Heart left ventricle (tissue), 16 donors: ENCODE data around the gene SUN1. TPM values are rescaled to one million over a fixed set of nuclear protein-coding genes. Genes with fewer than 3 reads are reported as not detected.
"Not testable (repeated sequence)": the region's sequence is repeated elsewhere in the genome, so short reads cannot be mapped to it uniquely, and the experiment has no call there.

ENCODE experiments used
- ATAC-seq, 4 donors: fragments of 200-7000 bp; cut with Tn5 transposase; one replicate each; pipeline ENCODE4 v1.9.1; 2020 to 2022; ENCODE audit warnings: moderate library complexity in 4 of 4, mild to moderate bottlenecking in 3 of 4, moderate number of reproducible peaks in 1 of 4
- DNase-seq, 5 donors: peaks; one replicate each; pipeline ENCODE4 v3.0.0-alpha.2; 2020
- H3K27ac ChIP-seq, 12 donors: fragments of 200-600 bp; sonication (generic) in 4 of 12; one replicate each; pipeline versions ENCODE4 v1.5.0 to v1.8.0; 2016 to 2022; ENCODE audit warnings: mild to moderate bottlenecking in 2 of 12
- H3K27me3 ChIP-seq, 9 donors: fragments of 200-600 bp; sonication (generic) in 2 of 9; one replicate each; pipeline versions ENCODE4 v1.5.1 to v1.8.0; 2016 to 2022; ENCODE audit warnings: mild to moderate bottlenecking in 3 of 9
- H3K36me3 ChIP-seq, 9 donors: fragments of 200-600 bp; sonication (generic) in 2 of 9; one replicate each; pipeline versions ENCODE4 v1.5.0 to v1.8.0; 2018 to 2022; ENCODE audit warnings: mild to moderate bottlenecking in 2 of 9
- H3K4me1 ChIP-seq, 12 donors: fragments of 200-600 bp; sonication (generic) in 4 of 12; one replicate each; pipeline versions ENCODE4 v1.5.0 to v1.8.0; 2016 to 2022; ENCODE audit warnings: mild to moderate bottlenecking in 3 of 12
- H3K4me3 ChIP-seq, 12 donors: fragments of 200-600 bp; sonication (generic) in 4 of 12; one replicate each; pipeline versions ENCODE4 v1.5.0 to v1.8.0; 2017 to 2022; ENCODE audit warnings: mild to moderate bottlenecking in 9 of 12, moderate library complexity in 4 of 12
- H3K9me3 ChIP-seq, 12 donors: fragments of 200-600 bp; sonication (generic) in 4 of 12; one replicate each; pipeline versions ENCODE4 v1.5.0 to v1.8.0; 2016 to 2022; ENCODE audit warnings: mild to moderate bottlenecking in 1 of 12
- CTCF ChIP-seq, 12 donors: fragments of 200-600 bp; sonication (generic) in 4 of 12; IDR thresholded peaks; one replicate each; pipeline versions ENCODE4 v1.5.0 to v1.8.0; 2018 to 2022; ENCODE audit warnings: antibody characterized with exemption in 12 of 12, mild to moderate bottlenecking in 5 of 12
- POLR2A ChIP-seq, 2 donors: fragments of 450-650 bp; IDR thresholded peaks; one replicate each; pipeline ENCODE4 v1.6.1; 2017; ENCODE audit warnings: antibody characterized with exemption in 2 of 2, mild to moderate bottlenecking in 2 of 2, moderate library complexity in 2 of 2
- WGBS, 4 donors: extraction: QIAGEN DNeasy Blood & Tissue Kit in 2 of 4; methylation state at CpG; one replicate each; pipeline versions ENCODE4 v1.1.5 to v1.1.7; 2013 to 2018; 5-methylcytosine and 5-hydroxymethylcytosine counted together
- intact Hi-C, 10 donors: fragments of 100-400 bp; cut with DNase I; formaldehyde crosslinking; loops; one replicate each; pipeline versions ENCODE4 v1.11.1 to v1.14.2; 2022
- polyA plus RNA-seq, 2 donors: library from polyadenylated mRNA; stranded (reverse); fragments of 200-250 nt; gene quantifications; one replicate each; pipeline ENCODE4 v1.2.3, GENCODE V29; 2013
- total RNA-seq, 9 donors: library from RNA; depleted of rRNA in 2 of 9; stranded (reverse); fragments of >200 nt in 2 of 9; fragmentation: NEBNext Ultra II Directional in 3 of 9; extraction: Animal tissue kit (Norgen Biotek cat#: 25700) in 3 of 9; gene quantifications; one replicate each; pipeline versions ENCODE4 v1.1.0 to v1.2.4, GENCODE V29; 2016 to 2023
- donor health status: ischemic (EF 13 %, LVEDD 7.1; RV severe dilation, severe dysfunction).
- donor health status: healthy with polysubstance abuse.
- donor health status: DM: no; HTN: yes; CAD: no.
- donor health status: DM: no; HTN: no; CAD: no.
- donor health status: ischemic (EF 25% LVEDD 6.9; RV normal size, moderate dysfunction).
- donor health status: ischemic (EF 25% LVEDD 5.7; RV mildly dilated, moderate dysfunction).
- donor health status: healthy.
- donor health status: DM: yes; HTN: yes; CAD: no.
- donor health status: ischemic (EF 35%, LVEDD 5.7; RV mildly dilated, moderate dysfunction).
- donor health status: nonischemic (EF 11% LVEDD 7.7; RV severe dilation, severe dysfunction).
- donor health status: DM: yes; HTN: yes; CAD: no.
- donor health status: PGD.
- donor health status: ischemic (EF 29% LVEDD 5.4; RV normal size, mild dysfunction).
- donor health status: nonischemic (EF 23%, LVEDD 6.1; RV moderate dilation, normal function).

Gene SUN1
- total and polyA plus RNA-seq, 11 donors = 111 to 203 (median 151) TPM

GRCh38 chr7:908159-908581 is 75.9 kb downstream of the SUN1 start:
- H3K4me3 ChIP-seq = no peak overlapping the region
- H3K27me3 ChIP-seq = peaks cover 0 to 18% (median 3%) of the 10 kb centered on the region in 9 donors
- intact Hi-C loops = loop anchor here in 3 of 10 donors (2.0 to 10.0 kb wide), 6 partner anchors 44 to 267 kb away; partner anchors contain the start of gene ADAP1 (in 2 of the 3)
- no peaks in the 10 kb centered on the region for H3K36me3 ChIP-seq
- peak in 1 of 4 donors; percentile 1 for ATAC-seq
- peak overlapping the region in 3 of 12 donors; percentile 45 to 81 (median 73) for H3K27ac ChIP-seq
- peaks cover 0 to 29% (median 4%) of the 10 kb centered on the region in 12 donors for H3K4me1 ChIP-seq
- WGBS, 4 donors = 83 to 100% (median 88%) methylated on average over 5 to 12 of the region's 12 CpGs
- TF ChIP-seq CTCF (IDR thresholded peaks at IDR 0.05) = no peak
- no peaks in the 10 kb centered on the region for H3K9me3 ChIP-seq
- DNase-seq = no peak

- Histone ChIP-seq H3K4me3 (peak overlapping the region in 9 of 12 donors; percentile 27 to 54 (median 40)), H3K27me3 (peaks cover 0 to 14% (median under 1%) of the 10 kb centered on the region in 9 donors), H3K4me1 (peaks cover 0 to 29% (median 4%) of the 10 kb centered on the region in 12 donors), H3K27ac (peak overlapping the region in 5 of 12 donors; percentile 21 to 81 (median 45))
- ATAC-seq (peak in 3 of 4 donors; percentile 78 to 90 (median 79)), DNase-seq (peak; percentile 53 to 87 (median 76))
- TF ChIP-seq CTCF (IDR thresholded peaks at IDR 0.05) = peak; percentile 55 to 82 (median 72)
- not testable (repeated sequence) for H3K36me3 ChIP-seq, H3K9me3 ChIP-seq
- WGBS, 4 donors = 18 to 45% (median 20%) methylated on average over 21 to 66 of the region's 73 CpGs
- intact Hi-C loops = loop anchor here in 3 of 10 donors (2.0 to 10.0 kb wide), 6 partner anchors 44 to 266 kb away; partner anchors contain the start of gene ADAP1 (in 2 of the 3)
Observed at GRCh38 chr7:908591-909357, 76.5 kb downstream of the SUN1 start.

- intact Hi-C loops = loop anchor here in 4 of 10 donors (2.0 to 10.0 kb wide), 7 partner anchors 38 to 265 kb away; partner anchors contain the start of gene ADAP1 (in 2 of the 4)
- peak overlapping the region in 5 of 12 donors; percentile 32 to 81 (median 34) for H3K27ac ChIP-seq
- peak overlapping the region in 10 of 12 donors; percentile 8 to 54 (median 36) for H3K4me3 ChIP-seq
- peaks cover 0 to 29% (median 3%) of the 10 kb centered on the region in 12 donors for H3K4me1 ChIP-seq
- TF ChIP-seq POLR2A (IDR thresholded peaks at IDR 0.05) (no peak), CTCF (IDR thresholded peaks at IDR 0.05) (no peak)
- 30 to 72% (median 46%) methylated on average over 44 to 57 of the region's 58 CpGs for WGBS, 4 donors
- H3K27me3 ChIP-seq = peaks cover 0 to 5% (median 0%) of the 10 kb centered on the region in 9 donors
- no peaks in the 10 kb centered on the region for H3K9me3 ChIP-seq
- DNase-seq = peak; percentile 72 to 88 (median 78)
- H3K36me3 ChIP-seq = no peaks in the 10 kb centered on the region
- ATAC-seq = peak; percentile 40 to 81 (median 70)
Observed at GRCh38 chr7:909358-910329, 77.4 kb downstream of the SUN1 start.
